GM21381 (cell line): Measurements from ENCODE around the gene CHRNA5.
"Not testable (repeated sequence)": the region's sequence is repeated elsewhere in the genome, so short reads cannot be mapped to it uniquely, and the experiment has no call there.

Source experiments
- ATAC-seq: cut with Tn5 transposase; IDR thresholded peaks from one replicate; pipeline ENCODE4 v1.9.1; 2021; ENCODE audit warnings: mild to moderate bottlenecking, moderate library complexity; ENCODE audit not compliant: unreplicated experiment

The CHRNA5 gene

DNA sequence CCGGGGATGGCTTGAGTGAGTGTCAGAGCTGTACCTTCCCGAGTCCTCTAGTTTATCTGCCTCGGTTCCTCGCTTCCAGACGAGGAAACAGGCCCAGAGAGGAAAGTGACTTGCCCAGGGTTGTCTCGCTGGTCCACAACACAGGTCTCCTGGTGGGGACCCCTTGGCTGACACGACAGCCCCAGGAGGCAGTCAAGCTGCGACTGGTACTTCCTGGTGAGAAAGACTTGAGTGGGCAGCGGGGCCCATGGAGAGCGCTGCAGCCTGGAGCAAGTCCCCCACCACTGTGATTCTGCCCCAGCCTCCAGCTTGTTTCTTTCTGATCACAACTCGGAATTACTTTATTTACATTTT lies 600 bp upstream of the CHRNA5 start:
- peak; percentile 11 for ATAC-seq

DNA sequence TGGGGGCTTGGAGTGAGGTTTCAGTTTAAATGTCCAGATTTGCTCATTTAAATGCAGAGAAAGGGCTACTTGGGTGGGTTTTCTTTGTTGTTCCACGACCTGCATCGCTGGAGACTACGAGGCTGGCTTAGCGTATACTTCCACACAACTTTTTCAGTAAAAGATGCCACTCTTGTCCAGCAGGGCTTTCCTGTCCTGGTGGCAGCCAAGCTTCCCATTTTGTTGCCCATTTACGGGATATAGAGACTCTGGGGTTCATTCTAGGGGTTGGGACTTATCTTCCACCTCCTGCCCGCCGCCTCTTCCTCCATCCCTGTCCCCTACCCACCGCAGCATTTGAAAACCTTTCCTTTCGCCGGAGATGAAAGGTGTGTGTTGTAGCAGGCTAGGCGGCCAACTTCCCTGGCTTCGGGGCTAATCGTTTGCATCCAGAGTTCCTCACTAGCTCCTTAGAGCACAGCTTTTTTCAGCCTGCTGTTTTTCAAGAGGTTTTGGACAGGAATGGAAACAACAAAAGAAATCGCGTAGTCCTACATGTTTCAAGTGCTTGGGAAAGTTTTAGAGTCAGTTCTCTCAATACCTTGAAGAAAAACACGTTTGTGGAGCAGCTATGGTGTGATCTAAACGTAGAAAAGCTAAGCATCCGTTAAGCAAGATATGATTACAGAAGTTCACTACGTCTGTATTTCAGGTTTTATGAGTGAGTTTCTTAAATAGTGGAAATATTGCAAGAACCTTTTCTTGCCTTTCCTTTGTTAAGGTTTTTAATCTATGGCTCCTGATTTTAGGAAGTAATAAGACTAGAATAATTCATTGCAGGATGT lies 843 bp downstream of the CHRNA5 start:
- ATAC-seq: peak; percentile 19

DNA sequence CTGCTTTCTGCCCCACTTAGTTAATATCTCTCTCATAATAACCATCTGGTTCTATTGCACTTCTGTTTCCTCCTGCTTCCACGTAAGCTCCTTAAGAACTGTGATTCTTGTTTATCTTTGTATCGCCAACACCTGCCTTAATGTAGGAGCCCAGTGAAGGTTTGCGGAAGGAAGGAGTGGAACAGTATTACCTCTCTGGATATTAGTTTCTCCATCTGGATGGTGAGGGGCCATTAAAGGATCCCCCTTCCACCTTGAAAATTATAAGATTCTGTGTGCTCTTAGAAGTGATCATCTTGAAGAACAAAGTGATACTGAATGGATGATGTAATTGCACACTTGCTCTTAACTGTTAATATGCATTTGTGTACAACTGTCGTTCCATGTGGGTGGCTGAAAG lies 2.2 kb downstream of the CHRNA5 start:
- ATAC-seq: no peak

DNA sequence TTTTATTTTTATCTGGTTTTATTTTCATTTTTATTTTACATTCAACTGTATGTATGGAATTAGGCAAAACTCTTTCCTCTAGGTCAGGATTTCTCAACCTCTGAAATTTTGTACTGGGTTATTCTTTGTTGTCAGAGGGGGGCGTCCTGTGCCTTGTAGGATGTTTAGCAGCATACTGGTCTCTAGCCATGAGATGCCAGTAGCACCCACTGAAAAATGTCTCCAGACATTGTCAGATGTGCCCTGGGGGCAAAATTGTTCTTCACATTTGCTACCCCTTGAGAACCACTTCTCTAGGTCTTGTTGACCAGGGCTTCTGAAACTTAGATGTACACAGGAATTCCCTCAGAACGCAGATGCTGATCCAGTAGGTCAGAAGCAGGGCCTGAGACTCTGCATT lies 5.4 kb downstream of the CHRNA5 start:
- ATAC-seq: no peak

DNA sequence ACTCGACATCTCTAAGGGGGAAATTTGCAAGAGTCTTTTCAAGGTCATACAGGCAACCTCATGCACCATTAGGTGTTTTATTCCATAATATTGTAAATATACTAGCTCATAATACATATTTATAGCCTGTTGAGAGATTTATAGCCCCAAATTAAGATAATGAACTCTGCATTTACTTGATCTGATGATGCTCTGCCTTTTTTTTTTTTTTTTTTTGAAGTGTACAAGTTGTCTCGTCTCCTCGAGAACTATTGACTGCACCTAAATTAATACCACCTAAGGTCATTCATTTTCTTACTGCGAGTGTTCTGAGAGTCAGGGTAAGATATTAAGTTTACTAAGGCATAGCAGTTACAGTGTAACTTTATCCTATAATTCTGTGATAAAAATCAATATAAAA lies 6.1 kb downstream of the CHRNA5 start:
- no peak for ATAC-seq

DNA sequence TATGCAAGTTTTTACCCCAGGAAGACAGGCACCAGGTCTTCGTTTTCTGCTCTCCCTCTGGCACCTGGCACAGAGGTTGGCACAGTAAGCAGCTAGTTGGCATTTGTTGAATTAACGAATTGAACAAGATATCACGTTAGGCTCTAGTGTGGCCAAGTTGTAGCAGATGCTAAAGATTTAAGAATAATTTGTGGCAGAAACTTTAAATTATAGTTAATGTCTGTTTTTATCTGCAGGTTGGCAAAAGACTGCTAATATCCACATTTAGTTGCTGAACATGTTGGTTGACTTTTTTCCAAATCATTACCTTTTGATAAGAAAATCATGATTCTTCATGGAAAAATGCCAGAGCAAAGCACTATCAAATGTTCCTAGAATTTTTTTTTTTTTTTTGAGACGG lies 8.1 kb downstream of the CHRNA5 start:
- ATAC-seq: no peak

DNA sequence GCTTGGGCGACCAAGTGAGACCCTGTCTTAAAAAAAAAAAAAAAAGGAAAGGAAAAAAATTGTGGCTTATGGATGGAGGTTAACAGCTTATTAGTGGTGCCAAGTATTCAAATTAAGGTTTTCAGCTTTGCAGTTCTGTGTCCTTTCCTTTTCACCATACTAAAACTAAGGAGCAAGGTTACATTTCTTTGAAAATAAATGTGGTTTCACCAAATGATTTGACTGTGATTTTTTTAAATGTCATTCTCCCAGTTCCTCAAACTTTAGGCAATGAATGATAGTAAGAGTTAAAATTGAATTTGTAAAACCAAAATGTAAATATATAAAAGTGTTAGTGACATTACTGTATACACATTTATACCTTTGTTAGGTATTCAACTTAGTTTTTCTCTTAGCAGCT lies 9.6 kb downstream of the CHRNA5 start:
- ATAC-seq: no peak

DNA sequence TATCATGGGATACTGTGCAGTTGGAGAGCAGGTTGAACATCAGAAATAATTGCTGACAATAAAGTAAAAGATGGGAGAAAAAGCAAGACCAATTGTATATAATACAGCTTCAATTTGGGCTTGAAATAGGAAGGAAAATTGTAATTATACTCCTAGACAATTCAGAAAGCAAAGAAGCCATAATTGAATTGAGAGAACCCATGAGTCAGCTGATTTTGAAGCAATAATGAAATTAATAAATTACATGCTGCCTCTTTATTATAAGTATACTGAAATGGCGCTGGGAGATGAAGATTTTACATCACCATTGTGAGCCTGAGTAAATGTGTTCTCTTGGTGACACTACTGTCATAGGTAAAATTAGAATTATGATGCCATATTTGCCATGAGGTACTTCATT lies 32.3 kb downstream of the CHRNA5 start:
- ATAC-seq: no peak

DNA sequence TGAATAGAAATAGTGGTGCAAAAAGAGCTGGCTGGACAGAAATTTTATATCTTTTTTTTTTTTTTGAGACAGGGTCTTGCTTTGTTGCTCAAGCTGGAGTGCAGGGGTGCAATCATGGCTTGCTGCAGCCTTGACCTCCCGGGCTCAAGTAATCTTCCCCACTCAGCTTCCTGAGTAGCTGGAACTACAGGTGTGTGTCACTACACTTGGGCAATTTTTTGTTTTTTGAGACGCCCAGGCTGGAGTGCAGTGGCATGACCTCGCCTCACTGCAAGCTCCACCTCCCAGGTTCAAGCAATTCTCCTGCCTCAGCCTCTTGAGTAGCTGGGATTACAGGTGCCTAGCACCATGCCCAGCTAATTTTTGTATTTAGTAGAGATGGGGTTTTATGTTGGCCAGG lies 33.0 kb downstream of the CHRNA5 start:
- ATAC-seq: no peak

DNA sequence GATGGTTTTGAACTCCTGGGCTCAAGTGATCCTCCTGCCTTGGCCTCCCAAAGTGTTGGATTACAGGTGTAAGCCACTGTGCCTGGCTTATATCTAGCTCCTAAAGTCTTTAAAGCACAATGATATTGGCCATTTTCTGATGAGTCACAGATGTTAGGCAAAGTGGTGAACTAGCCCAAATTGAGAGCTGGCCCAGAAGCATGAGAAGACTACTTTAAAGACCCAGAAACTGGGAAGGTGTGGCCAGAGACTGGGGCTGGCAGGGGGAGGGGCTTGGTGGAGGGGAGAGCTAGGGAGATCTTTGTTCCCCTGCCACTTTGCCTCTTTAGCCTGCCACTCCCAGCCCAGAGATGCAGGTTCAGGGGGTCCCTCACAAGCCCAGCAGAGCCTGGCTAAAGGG lies 33.9 kb downstream of the CHRNA5 start:
- no peak for ATAC-seq

DNA sequence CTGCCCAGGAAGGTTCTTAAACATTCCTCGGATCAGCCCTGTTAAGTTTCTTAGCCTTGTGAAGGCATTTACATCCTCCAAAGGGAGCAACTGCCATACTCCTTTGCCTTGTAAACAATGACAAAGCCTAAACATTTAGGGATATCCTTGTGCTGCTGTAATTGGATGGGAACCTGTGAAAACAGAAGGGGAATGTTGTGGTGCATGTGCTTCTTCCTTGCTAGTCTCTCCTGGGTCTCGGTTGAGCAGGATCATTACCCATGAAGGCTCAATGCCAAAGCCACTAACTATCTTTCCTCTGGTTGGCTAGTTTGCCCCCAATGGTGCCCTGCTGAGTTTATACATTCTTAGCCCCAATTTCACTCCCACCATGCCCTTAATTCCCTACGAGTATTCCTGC lies 38.1 kb downstream of the CHRNA5 start:
- ATAC-seq: no peak

DNA sequence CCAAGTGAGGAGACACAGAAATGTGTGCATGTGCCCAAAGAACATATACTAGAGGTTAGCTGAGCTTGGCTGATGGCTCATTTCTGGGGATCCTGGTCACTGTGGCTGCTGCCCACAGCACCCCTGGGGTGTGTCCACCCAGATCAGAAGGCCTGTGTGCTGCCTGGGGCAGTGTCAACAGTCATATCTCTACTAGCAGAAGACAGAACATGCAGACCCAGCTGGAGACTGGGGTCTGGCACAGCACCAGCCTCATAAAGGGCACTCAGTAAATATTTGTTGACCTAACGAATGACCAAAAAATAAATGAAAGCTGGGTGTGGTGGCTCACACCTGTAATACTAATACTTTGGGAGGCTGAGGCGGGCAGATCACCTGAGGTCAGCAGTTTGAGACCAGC lies 39.1 kb downstream of the CHRNA5 start:
- ATAC-seq: no peak

DNA sequence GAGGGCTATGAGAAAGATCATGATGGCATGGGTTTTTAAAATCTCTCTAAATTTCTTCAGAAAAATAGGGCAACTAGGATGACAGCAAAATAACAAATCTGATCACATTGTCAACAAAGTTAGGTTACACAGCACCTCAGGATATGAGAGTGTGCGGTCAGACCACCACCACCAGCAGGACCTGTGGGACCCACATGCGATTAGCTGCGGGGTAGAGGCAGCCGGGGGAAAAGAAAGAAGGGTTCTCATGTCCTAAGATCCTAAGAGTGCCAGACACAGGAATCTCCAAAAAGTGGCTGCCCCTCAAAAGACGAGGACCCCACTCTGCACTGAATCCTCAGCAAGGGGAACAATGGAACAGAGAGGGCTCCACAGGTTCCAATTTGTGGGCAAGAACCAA lies 39.9 kb downstream of the CHRNA5 start:
- ATAC-seq: no peak

DNA sequence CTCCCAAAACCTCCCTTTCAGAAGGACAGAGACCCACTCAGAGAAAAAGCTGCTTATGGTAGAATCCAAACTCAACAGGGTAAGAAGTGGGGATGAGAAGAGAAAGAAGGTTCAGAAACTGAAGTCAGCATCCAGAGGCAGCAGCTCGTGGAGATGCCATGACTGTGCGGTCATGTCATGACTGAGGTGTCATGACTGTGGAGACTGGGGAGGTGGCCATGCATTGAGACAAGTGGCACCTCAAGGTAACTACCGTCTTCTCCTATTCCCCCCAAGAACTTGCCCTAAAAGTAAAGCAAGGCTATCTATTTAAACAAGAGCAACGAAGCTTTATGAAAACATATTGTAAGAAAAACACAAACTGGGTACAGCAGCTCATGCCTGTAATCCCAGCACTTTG lies 40.4 kb downstream of the CHRNA5 start:
- ATAC-seq: no peak

DNA sequence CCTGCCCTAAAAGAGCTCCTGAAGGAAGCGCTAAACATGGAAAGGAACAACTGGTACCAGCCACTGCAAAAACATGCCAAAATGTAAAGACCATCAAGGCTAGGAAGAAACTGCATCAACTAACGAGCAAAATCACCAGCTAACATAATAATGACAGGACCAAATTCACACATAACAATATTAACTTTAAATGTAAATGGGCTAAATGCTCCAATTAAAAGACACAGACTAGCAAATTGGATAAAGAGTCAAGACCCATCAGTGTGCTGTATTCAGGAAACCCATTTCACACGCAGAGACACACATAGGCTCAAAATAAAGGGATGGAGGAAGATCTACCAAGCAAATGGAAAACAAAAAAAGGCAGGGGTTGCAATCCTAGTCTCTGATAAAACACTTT lies 44.2 kb downstream of the CHRNA5 start:
- not testable (repeated sequence) for ATAC-seq

DNA sequence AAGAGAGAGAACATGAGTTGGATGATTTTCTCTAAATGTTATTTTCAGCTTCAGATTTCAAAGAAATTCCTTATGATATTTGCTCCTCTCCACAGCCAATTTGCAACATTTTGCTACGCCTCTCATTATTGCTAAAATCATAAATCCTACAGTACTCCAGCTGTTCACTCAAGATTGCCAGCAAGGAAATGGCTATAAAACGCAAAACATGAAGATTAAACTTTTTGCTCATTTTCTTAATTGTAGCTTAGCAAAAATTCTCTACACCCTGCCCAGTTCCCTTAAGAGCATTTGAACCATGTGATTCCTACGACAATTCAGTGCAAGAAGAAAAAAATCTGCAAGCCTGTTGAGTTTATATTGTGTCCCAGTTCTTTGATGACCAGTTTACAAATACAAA lies 48.7 kb downstream of the CHRNA5 start:
- ATAC-seq: no peak

DNA sequence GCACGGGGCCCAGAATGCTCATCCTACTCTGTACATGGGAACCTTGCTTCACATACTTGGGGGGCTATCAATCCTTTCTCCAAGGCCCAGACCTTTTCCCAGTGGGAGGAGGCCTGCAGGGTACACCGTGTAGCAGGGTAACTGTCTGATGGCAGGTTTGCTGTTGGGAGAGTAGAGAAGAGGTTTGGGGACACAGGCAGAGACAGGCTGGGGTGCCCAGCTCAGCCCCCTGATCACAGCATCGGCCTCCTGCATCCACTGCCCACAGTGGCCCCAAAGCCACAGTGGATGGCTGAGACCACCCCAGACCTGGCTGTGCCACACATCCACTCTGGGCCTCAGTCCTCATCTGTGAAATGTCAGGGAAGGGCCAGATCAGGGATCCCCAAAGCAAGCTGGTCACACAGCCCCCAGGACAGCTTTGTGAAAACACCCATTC lies 49.9 kb downstream of the CHRNA5 start:
- ATAC-seq: no peak

DNA sequence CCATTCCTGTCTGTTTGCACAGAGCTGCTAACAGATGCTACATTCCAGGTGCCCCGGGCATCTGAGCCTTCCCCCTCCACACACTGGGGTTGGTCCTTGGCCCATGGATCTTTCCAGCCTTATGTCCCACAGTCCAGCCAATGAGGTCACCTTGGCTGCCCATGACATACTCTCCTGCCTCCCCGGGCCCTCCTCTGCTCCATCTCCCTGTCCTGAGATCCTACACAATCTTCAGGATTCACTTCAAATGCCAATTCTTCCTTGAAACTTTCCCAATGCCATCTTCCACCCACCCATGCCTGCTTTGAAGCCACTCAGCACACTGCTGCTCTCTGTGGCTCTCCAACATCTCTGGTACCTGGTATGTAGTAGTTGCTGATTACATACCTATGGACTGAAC lies 51.2 kb downstream of the CHRNA5 start:
- ATAC-seq: no peak

DNA sequence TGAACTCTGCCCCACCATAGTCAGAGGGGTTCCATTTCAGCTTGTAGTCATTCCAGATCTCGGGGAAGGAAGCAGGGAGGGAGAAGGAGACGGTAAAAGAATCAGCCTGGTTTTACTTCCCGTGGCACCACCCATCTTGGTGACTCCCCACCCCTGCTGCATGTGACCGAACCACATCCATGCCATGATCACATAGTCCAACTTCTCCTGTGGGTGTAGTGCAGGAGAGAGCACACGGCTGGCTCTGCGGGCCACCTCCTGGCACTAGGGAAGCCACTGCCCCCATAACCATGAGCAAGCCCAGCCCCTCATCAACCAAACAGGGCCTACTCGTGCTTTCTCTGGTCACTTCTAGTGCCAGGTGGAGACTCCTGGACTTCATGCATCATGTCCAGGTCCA lies 51.8 kb downstream of the CHRNA5 start:
- no peak for ATAC-seq

DNA sequence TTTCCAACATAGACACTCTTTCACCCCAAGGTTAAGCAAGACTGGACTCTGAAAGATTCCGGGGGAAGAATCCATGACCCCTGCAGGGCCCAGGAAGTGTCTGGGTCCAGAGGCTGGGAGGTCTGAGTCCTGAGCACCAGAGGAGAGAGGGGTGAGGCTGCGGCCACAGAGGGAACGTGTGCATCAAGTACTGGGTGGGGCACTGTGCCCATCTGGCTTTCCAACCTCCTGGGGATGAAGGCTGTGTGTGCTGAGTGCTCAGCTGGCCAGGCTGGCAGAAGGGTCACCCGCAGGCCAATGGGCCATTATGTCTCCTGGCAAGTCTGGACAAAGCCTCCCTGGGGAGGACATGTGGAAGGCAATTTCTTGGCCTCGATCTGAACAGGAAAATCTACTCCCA lies 52.2 kb downstream of the CHRNA5 start:
- ATAC-seq: no peak

DNA sequence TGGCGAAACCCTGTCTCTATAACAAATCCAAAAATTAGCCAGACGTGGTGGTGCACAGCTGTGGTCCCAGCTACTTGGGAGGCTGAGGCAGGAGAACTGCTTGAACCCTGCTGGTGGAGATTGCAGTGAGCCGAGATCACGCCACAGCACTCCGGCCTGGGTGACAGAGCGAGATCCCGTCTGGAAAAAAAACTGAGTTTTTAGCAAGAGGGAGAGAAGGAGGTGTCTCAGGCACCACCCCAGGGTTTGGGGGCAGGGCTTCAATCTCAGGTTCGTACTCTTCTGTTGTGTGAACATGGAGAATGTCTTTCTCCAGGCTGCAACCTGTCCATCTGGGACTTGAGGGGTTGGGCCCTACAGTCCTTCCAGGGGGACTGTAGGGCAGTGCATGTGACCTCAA lies 52.7 kb downstream of the CHRNA5 start:
- no peak for ATAC-seq

DNA sequence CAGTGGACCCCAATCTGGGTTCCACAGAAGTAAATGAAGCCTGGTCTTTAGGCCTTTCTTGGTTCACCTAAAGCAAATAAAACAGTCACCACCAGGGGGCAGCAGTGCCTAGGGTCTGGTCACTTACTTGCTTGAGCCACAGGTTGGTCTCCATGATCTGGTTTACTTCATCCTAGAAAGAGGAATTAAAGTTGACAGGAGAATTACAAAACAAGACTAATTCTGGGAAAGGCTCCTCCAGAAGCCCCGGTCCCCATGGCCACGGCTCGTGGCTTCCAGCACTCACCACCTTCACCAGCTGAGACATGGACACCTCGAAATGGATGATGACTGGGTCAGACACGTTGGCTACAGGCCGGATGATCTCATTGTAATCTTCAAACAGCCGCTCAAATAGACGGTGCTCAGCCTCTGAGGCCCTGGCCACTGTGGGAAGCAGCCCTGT lies 53.2 kb downstream of the CHRNA5 start:
- ATAC-seq: no peak
